Measurements from ENCODE around the gene HCN3.

The HCN3 gene

DNA sequence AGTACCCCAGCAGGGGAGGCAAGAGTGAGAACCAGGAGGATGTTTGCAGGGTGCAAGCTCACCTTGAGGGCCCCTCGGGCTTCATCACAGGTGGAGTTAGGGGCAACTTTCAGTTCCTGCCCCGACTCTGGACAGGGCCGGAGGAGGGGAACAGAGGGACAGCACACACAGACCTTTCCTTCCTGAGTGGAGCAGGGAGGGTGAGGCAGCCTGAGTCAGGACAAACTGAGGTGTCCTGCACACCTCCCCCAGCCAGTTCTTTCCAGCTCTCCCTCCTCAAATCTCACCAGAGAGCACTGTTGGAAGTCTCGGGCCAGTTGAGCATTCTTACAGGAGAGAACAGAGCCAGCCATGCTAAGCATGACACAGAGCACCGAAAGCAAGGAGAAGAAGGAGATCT, 23.5 kb upstream of the HCN3 start:
- TF ChIP-seq POLR2AphosphoS5 (IDR thresholded peaks at IDR 0.05; ENCODE audit: low read depth, low read length): no peak
- no peak for TF ChIP-seq FOXP2 (optimal IDR thresholded peaks at IDR 0.05; ENCODE audit: borderline replicate concordance, extremely low read depth, extremely low read length, insufficient read depth)
- no peak for TF ChIP-seq SIN3A (IDR thresholded peaks at IDR 0.05; ENCODE audit: borderline replicate concordance, insufficient read depth, low read length)
- TF ChIP-seq TAF1 (IDR thresholded peaks at IDR 0.05; ENCODE audit: borderline replicate concordance, insufficient read depth, low read length): no peak
- TF ChIP-seq, protein P1, sequence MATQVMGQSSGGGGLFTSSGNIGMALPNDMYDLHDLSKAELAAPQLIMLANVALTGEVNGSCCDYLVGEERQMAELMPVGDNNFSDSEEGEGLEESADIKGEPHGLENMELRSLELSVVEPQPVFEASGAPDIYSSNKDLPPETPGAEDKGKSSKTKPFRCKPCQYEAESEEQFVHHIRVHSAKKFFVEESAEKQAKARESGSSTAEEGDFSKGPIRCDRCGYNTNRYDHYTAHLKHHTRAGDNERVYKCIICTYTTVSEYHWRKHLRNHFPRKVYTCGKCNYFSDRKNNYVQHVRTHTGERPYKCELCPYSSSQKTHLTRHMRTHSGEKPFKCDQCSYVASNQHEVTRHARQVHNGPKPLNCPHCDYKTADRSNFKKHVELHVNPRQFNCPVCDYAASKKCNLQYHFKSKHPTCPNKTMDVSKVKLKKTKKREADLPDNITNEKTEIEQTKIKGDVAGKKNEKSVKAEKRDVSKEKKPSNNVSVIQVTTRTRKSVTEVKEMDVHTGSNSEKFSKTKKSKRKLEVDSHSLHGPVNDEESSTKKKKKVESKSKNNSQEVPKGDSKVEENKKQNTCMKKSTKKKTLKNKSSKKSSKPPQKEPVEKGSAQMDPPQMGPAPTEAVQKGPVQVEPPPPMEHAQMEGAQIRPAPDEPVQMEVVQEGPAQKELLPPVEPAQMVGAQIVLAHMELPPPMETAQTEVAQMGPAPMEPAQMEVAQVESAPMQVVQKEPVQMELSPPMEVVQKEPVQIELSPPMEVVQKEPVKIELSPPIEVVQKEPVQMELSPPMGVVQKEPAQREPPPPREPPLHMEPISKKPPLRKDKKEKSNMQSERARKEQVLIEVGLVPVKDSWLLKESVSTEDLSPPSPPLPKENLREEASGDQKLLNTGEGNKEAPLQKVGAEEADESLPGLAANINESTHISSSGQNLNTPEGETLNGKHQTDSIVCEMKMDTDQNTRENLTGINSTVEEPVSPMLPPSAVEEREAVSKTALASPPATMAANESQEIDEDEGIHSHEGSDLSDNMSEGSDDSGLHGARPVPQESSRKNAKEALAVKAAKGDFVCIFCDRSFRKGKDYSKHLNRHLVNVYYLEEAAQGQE (IDR thresholded peaks at IDR 0.05; ENCODE audit: insufficient read depth in 1 of 2, low read depth in 2 of 2, low read length in 2 of 2): no peak

DNA sequence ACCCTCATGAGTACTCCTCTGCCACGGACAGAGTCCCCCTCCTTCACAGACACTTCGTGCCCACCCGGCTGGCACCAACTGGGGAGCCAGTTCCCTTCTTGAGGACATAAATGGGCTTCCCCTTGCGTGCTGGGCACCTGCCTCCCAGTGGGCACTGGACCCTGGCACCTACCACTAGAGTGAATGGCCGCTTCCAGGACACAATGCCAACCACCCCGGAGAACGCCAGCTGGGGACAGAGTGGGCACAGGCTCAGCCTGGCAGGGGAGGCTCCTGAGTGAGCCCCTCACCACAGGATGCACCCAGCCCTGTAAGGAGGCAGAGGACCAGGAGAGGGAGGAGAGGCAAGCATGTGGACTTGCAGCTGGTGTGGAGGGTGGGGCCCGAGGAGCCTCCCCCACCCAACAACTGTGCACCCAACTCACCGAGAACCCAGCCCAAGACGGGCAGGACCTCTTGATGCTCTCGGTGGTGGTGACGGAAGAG, 23.0 kb upstream of the HCN3 start:
- TF ChIP-seq SIN3A (IDR thresholded peaks at IDR 0.05; ENCODE audit: borderline replicate concordance, insufficient read depth, low read length) (no peak), TAF1 (IDR thresholded peaks at IDR 0.05; ENCODE audit: borderline replicate concordance, insufficient read depth, low read length) (no peak), FOXP2 (optimal IDR thresholded peaks at IDR 0.05; ENCODE audit: borderline replicate concordance, extremely low read depth, extremely low read length, insufficient read depth) (no peak), POLR2AphosphoS5 (IDR thresholded peaks at IDR 0.05; ENCODE audit: low read depth, low read length) (no peak)
- TF ChIP-seq, protein P1 (IDR thresholded peaks at IDR 0.05; ENCODE audit: insufficient read depth in 1 of 2, low read depth in 2 of 2, low read length in 2 of 2): no peak

DNA sequence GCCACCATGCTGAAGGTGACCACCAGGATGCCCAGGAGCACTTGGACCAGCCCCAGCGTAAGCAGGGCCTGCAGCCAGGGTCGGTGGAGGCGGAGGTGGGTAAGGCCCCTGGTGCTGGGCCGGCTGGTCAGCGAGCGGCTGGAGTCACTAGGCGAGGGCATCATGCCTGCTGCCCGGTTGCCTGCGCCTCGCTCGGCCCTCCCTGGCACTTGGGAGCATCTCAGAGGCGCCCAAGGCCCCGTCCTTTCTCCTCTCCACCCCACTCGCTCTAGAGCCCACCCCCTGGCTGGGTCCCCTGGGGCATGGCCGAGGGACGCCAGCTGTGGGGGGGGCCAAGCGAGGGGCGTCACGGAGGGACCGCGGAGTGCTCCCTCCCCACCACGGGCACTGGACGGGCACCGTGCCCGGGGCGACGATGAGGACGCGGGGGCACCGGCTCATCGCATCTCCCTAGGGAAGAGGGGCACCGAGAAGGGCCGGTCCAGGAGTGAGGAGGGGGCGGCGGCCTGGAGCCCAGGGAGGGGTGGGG, 22.5 kb upstream of the HCN3 start:
- TF ChIP-seq TAF1 (IDR thresholded peaks at IDR 0.05; ENCODE audit: borderline replicate concordance, insufficient read depth, low read length) (no peak), FOXP2 (optimal IDR thresholded peaks at IDR 0.05; ENCODE audit: borderline replicate concordance, extremely low read depth, extremely low read length, insufficient read depth) (no peak), POLR2AphosphoS5 (IDR thresholded peaks at IDR 0.05; ENCODE audit: low read depth, low read length) (no peak), SIN3A (IDR thresholded peaks at IDR 0.05; ENCODE audit: borderline replicate concordance, insufficient read depth, low read length) (no peak)
- TF ChIP-seq, protein P1 (IDR thresholded peaks at IDR 0.05; ENCODE audit: insufficient read depth in 1 of 2, low read depth in 2 of 2, low read length in 2 of 2): no peak

DNA sequence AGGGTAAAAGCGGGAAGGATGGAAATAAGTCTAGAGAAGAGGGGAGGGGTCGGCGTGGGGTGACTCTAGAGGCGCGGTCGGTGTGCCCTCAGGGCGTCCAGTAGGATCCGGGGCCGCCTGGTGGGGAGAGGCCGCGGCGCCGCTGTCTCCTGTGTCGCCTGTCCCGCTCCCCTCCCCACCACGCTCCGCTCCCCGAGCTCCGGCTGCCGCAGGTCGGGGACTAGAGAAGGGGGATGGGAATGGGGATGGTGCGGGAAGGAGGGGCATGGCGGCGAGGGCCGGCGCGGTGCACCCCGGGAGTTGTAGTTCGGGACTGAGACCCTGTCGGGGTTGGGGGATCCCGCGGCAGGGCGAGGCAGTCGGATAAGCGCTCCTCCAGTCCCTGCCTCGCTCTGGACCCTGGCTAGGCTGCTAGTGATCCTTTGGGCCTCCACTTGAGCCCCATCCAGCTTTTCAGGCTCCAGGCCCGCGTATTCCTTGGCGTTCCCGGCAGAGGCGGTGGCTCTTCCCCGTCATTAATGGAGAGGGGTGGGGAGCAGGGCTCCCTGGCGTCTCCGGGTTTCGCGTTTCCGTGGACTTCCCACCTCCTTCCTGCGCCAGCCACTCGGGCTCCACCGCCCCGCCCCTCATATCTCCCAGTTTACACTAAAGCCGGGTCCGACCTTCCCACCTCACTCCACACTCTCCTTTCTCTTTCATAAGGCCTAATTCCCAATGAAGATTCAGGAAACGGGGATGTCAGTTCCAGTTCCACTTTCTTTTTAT, 21.8 kb upstream of the HCN3 start, which contains the start of gene ENTREP3:
ENTREP3 (minus strand) TSS at position 241 of the 765 bp plus-strand sequence. CDS start 606 bp downstream, outside the sequence.
- TF ChIP-seq SIN3A (IDR thresholded peaks at IDR 0.05; ENCODE audit: borderline replicate concordance, insufficient read depth, low read length) (peak; percentile 89; the same call in 1 of the 2 replicates), TAF1 (IDR thresholded peaks at IDR 0.05; ENCODE audit: borderline replicate concordance, insufficient read depth, low read length) (peak; percentile 96), FOXP2 (optimal IDR thresholded peaks at IDR 0.05; ENCODE audit: borderline replicate concordance, extremely low read depth, extremely low read length, insufficient read depth) (no peak), POLR2AphosphoS5 (IDR thresholded peaks at IDR 0.05; ENCODE audit: low read depth, low read length) (peak; percentile 96)
- TF ChIP-seq, protein P1 (IDR thresholded peaks at IDR 0.05; ENCODE audit: insufficient read depth in 1 of 2, low read depth in 2 of 2, low read length in 2 of 2): 0 out of 4 replicates have a peak, but pooled peaks of 1 of the 2 experiments have one; percentile 52
